H9 (cell line): Measurements from ENCODE around the gene FAM184A. TPM values are rescaled to one million over a fixed set of nuclear protein-coding genes. Genes with fewer than 3 reads are reported as not detected.

Experiments
- DNase-seq: peaks from one replicate; pipeline ENCODE4 v3.0.0-alpha.2; 2017
- H2AFZ ChIP-seq: one replicate; pipeline ENCODE4 v1.6.1; 2013; ENCODE audit warnings: mild to moderate bottlenecking, low read length, control low read depth, moderate library complexity
- H2AK5ac ChIP-seq: 2 replicates; pipeline ENCODE4 v1.6.1; 2013; ENCODE audit warnings: low read length, control low read depth, mixed read lengths; ENCODE audit not compliant: insufficient read length
- H2BK120ac ChIP-seq: one replicate; pipeline ENCODE4 v1.6.1; 2013; ENCODE audit warnings: low read depth, mild to moderate bottlenecking, low read length, control low read depth, inconsistent platforms; ENCODE audit not compliant: poor library complexity, severe bottlenecking
- H2BK12ac ChIP-seq: 2 replicates; pipeline ENCODE4 v1.6.1; 2013; ENCODE audit warnings: low read length, control low read depth, mixed read lengths, low read depth; ENCODE audit not compliant: insufficient read length
- H2BK15ac ChIP-seq: 2 replicates; pipeline ENCODE4 v1.6.1; 2013; ENCODE audit warnings: low read depth, low read length, control low read depth
- H2BK20ac ChIP-seq: one replicate; pipeline ENCODE4 v1.6.1; 2013; ENCODE audit warnings: low read depth, mild to moderate bottlenecking, low read length, control low read depth, inconsistent platforms; ENCODE audit not compliant: poor library complexity, severe bottlenecking
- H2BK5ac ChIP-seq: 2 replicates; pipeline ENCODE4 v1.6.1; 2013; ENCODE audit warnings: low read length, control low read depth, mixed read lengths; ENCODE audit not compliant: insufficient read length
- H3K14ac ChIP-seq: 2 replicates; pipeline ENCODE4 v1.6.1; 2013; ENCODE audit warnings: low read length, control low read depth; ENCODE audit not compliant: insufficient read depth
- H3K18ac ChIP-seq: 2 replicates; pipeline ENCODE4 v1.6.1; 2013; ENCODE audit warnings: low read depth, mild to moderate bottlenecking, mixed read lengths, low read length, control low read depth; ENCODE audit not compliant: insufficient read length
- H3K23ac ChIP-seq: 2 replicates; pipeline ENCODE4 v1.6.1; 2013; ENCODE audit warnings: low read length, control low read depth, mixed read lengths, low read depth; ENCODE audit not compliant: insufficient read length
- H3K23me2 ChIP-seq: 2 replicates; pipeline ENCODE4 v1.6.1; 2013; ENCODE audit warnings: low read depth, mild to moderate bottlenecking, mixed read lengths, low read length, control low read depth; ENCODE audit not compliant: insufficient read length, poor library complexity, severe bottlenecking
- H3K27ac ChIP-seq: 2 replicates; pipeline ENCODE4 v1.5.1; 2013; ENCODE audit warnings: low read length, control low read depth, mixed read lengths, low read depth; ENCODE audit not compliant: insufficient read length
- H3K27me3 ChIP-seq: 2 replicates; pipeline ENCODE4 v1.6.1; 2013; ENCODE audit warnings: low read length, control low read depth, inconsistent platforms; ENCODE audit not compliant: insufficient read depth
- H3K4ac ChIP-seq: 2 replicates; pipeline ENCODE4 v1.6.1; 2013; ENCODE audit warnings: low read depth, mild to moderate bottlenecking, control low read depth, inconsistent platforms, low read length, moderate library complexity
- H3K4me1 ChIP-seq: 2 replicates; pipeline ENCODE4 v1.6.1; 2013; ENCODE audit warnings: low read length, control low read depth, inconsistent platforms; ENCODE audit not compliant: insufficient read depth
- H3K4me2 ChIP-seq: 2 replicates; pipeline ENCODE4 v1.6.1; 2013; ENCODE audit warnings: low read length, control low read depth, mixed read lengths; ENCODE audit not compliant: insufficient read length, insufficient read depth
- H3K56ac ChIP-seq: 2 replicates; pipeline ENCODE4 v1.6.1; 2013; ENCODE audit warnings: low read depth, mild to moderate bottlenecking, mixed read lengths, low read length, control low read depth; ENCODE audit not compliant: insufficient read length
- H3K79me1 ChIP-seq: 2 replicates; pipeline ENCODE4 v1.6.1; 2013; ENCODE audit warnings: low read depth, mild to moderate bottlenecking, moderate library complexity, low read length, control low read depth, inconsistent platforms; ENCODE audit not compliant: insufficient read depth, poor library complexity, severe bottlenecking
- H3K79me2 ChIP-seq: 2 replicates; pipeline ENCODE4 v1.6.1; 2013; ENCODE audit warnings: low read length, control low read depth, inconsistent platforms; ENCODE audit not compliant: insufficient read depth
- H3K9ac ChIP-seq: 2 replicates; pipeline ENCODE4 v1.6.1; 2013; ENCODE audit warnings: low read length, control low read depth, mixed read lengths; ENCODE audit not compliant: insufficient read length; ENCODE audit errors: extremely low read depth
- H3K9me3 ChIP-seq: one replicate; pipeline ENCODE4 v1.6.1; 2013; ENCODE audit warnings: low read depth, low read length, inconsistent platforms; ENCODE audit not compliant: control insufficient read depth
- H3T11ph ChIP-seq: one replicate; pipeline ENCODE4 v1.6.1; 2013; ENCODE audit warnings: mild to moderate bottlenecking, low read length, control low read depth, inconsistent platforms
- H4K20me1 ChIP-seq: one replicate; pipeline ENCODE4 v1.6.1; 2013; ENCODE audit not compliant: control insufficient read depth, insufficient read length, insufficient read depth
- H4K5ac ChIP-seq: 2 replicates; pipeline ENCODE4 v1.6.1; 2013; ENCODE audit warnings: low read depth, mild to moderate bottlenecking, mixed read lengths, low read length, control low read depth; ENCODE audit not compliant: insufficient read length
- H4K8ac ChIP-seq: replicated peaks from 2 replicates; pipeline ENCODE4 v1.6.1; 2013; ENCODE audit warnings: low read length, control low read depth, mixed read lengths, low read depth; ENCODE audit not compliant: insufficient read length
- H4K91ac ChIP-seq: 2 replicates; pipeline ENCODE4 v1.6.1; 2013; ENCODE audit warnings: low read depth, mild to moderate bottlenecking, moderate library complexity, mixed read lengths, low read length, control low read depth; ENCODE audit not compliant: insufficient read length
- H3K27ac Mint-ChIP-seq, 3 experiments: 2 replicates in 2 of 3; 3 replicates in 1 of 3; pipeline ENCODE4 v1.8.0; 2020 to 2021; ENCODE audit warnings: mixed read lengths in 3 of 3, mild to moderate bottlenecking in 1 of 3, moderate library complexity in 1 of 3
- H3K27me3 Mint-ChIP-seq: 2 replicates; pipeline ENCODE4 v1.8.0; 2021; ENCODE audit warnings: low read depth, mild to moderate bottlenecking, moderate library complexity, mixed read lengths
- H3K36me3 Mint-ChIP-seq, 3 experiments: 2 replicates in 2 of 3; 3 replicates in 1 of 3; pipeline ENCODE4 v1.8.0; 2020 to 2021; ENCODE audit warnings: low read depth in 3 of 3, mixed read lengths in 3 of 3; ENCODE audit not compliant: insufficient read depth in 1 of 3
- H3K4me1 Mint-ChIP-seq, 2 experiments: 2 replicates each; pipeline ENCODE4 v1.8.0; 2020; ENCODE audit warnings: mixed read lengths in 2 of 2
- H3K4me3 Mint-ChIP-seq, 2 experiments: 2 replicates in 1 of 2; 3 replicates in 1 of 2; pipeline ENCODE4 v1.8.0; 2020 to 2021; ENCODE audit warnings: mild to moderate bottlenecking in 2 of 2, mixed read lengths in 2 of 2, moderate library complexity in 1 of 2
- H3K9me3 Mint-ChIP-seq, 2 experiments: 2 replicates in 1 of 2; 3 replicates in 1 of 2; pipeline ENCODE4 v1.8.0; 2020; ENCODE audit warnings: mild to moderate bottlenecking in 2 of 2, mixed read lengths in 2 of 2, moderate library complexity in 1 of 2
- CTCF ChIP-seq: fragments of 200-600 bp; sonication (generic); conservative IDR thresholded peaks from 3 replicates; pipeline ENCODE4 v1.8.0; 2021; ENCODE audit warnings: antibody characterized with exemption, mild to moderate bottlenecking
- total RNA-seq: library from RNA; stranded (reverse); gene quantifications from 2 replicates; pipeline ENCODE4 v1.2.1, GENCODE V29; 2021

The FAM184A gene
- total RNA-seq, 1 experiment from 2014 or later = 11.4 TPM

- H2BK120ac ChIP-seq = no peak overlapping the region
- H3K9ac ChIP-seq = no peak overlapping the region
- no peak overlapping the region for H3K18ac ChIP-seq
- H3K4me1 Mint-ChIP-seq = peaks cover 54 to 61% of the 10 kb centered on the region in 2 experiments
- no peaks in the 10 kb centered on the region for H3K23me2 ChIP-seq
- H3K23ac ChIP-seq = no peak overlapping the region
- no peak for TF ChIP-seq CTCF
- H3K27ac Mint-ChIP-seq = peak overlapping the region in 1 of 3 experiments; percentile 21; a peak in 2 of 7 replicates
- H4K5ac ChIP-seq = no peak overlapping the region
- H4K20me1 ChIP-seq = no peaks in the 10 kb centered on the region
- no peak overlapping the region for H3K4me2 ChIP-seq
- no peak overlapping the region for H3K56ac ChIP-seq
- H3K27ac ChIP-seq = no peak overlapping the region
- no peak for DNase-seq
- peaks cover 0 to 4% of the 10 kb centered on the region in 2 experiments; a peak in 4 of 5 replicates for H3K9me3 Mint-ChIP-seq
- H2AK5ac ChIP-seq = no peak overlapping the region
- no peaks in the 10 kb centered on the region for H3K9me3 ChIP-seq
- no peaks in the 10 kb centered on the region for H3K27me3 ChIP-seq
- no peak overlapping the region for H2BK5ac ChIP-seq
- no peaks in the 10 kb centered on the region for H3K27me3 Mint-ChIP-seq
- H3T11ph ChIP-seq = no peak overlapping the region
- no peak overlapping the region for H4K91ac ChIP-seq
- no peaks in the 10 kb centered on the region for H3K79me1 ChIP-seq
- H2AFZ ChIP-seq = no peak overlapping the region
- no peaks in the 10 kb centered on the region; a peak in 2 of 7 replicates for H3K36me3 Mint-ChIP-seq
- no peak overlapping the region for H4K8ac ChIP-seq
- no peak overlapping the region for H3K4ac ChIP-seq
- H2BK15ac ChIP-seq = no peak overlapping the region
- no peaks in the 10 kb centered on the region; the same call in 1 of the 2 replicates for H3K79me2 ChIP-seq
- peaks cover 4% of the 10 kb centered on the region; the same call in 1 of the 2 replicates for H3K4me1 ChIP-seq
- H3K4me3 Mint-ChIP-seq = no peak overlapping the region
- no peak overlapping the region for H3K14ac ChIP-seq
- H2BK12ac ChIP-seq = no peak overlapping the region
- no peak overlapping the region for H2BK20ac ChIP-seq
Observed at GRCh38 chr6:119043783-119044182, 34.7 kb downstream of the FAM184A start.
